ENCODE measurements around the gene TEX26.

Gene TEX26

DNA sequence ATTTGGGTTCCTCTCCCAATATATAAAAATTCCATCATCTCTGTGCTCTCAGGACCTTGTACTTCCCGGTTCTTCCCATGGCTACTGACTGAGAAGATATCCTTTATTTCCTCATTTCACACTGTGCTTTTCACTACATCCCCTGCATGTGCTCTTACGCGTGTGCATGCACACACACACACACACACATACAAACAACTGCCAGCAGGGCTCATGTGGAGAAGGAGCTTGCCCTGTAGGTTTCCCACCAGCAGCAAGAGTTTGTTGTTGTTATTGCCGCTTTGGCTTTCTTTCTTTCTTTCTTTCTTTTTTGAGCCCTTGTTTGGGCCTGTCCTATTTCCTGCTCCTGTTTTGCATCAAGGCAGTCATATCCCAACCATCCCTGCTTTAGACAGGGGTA is 43.6 kb downstream of the TEX26 start:
- DNase-seq (ENCODE audit: low spot score) = no peak

GRCh38 chr13:30978981-30979956 is 46.8 kb downstream of the TEX26 start:
- peak; percentile 50 for DNase-seq (ENCODE audit: low spot score)

- no peak for DNase-seq (ENCODE audit: low spot score)
These were observed 50.0 kb downstream of the TEX26 start for GRCh38 chr13:30982506-30982905.

GRCh38 chr13:30982906-30983305 is 50.5 kb downstream of the TEX26 start:
- DNase-seq (ENCODE audit: low spot score) = no peak

- DNase-seq (ENCODE audit: low spot score) = no peak
These were observed 51.0 kb downstream of the TEX26 start for GRCh38 chr13:30983431-30983830.

DNA sequence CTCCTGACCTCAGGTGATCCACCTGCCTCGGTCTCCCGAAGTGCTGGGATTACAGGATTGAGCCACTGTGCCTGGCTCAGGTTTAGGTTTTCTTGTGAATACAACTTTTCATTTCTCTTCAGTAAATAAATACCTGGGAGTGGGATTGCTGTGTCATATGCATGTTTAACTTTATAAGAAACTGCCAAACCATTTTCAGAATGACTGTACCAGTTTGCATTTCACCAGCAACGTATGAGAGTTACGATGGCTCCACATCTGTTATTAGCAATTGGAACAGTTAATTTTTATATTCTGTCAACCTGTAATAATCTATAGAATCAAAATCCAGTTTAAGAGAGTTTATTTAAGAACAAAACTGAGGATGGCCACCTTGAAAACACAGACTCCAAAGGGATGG is 52.2 kb downstream of the TEX26 start:
- DNase-seq (ENCODE audit: low spot score) = no peak

GRCh38 chr13:30985637-30986205 is 53.3 kb downstream of the TEX26 start:
- no peak for DNase-seq (ENCODE audit: low spot score)

- DNase-seq (ENCODE audit: low spot score) = no peak
These were observed 58.7 kb downstream of the TEX26 start for GRCh38 chr13:30991184-30991583.

DNA sequence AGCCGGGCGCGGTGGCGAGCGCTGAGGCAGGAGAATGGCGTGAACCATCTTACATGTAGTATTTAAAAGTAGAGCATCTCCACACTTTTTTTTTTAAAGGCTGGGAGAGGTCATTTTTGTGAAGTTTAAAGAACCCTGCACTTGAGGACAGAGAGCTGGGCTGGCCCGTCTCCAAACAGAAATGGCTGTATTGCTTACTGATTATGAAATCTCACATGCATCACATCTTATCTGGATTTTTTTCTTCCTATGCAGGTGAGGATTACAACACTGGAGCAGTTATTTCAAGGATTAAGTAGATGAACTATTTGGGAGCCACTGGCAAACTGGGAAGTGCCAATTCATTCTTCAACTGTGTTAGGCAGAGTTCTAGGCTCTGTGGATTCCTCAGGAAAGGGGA is 59.5 kb downstream of the TEX26 start:
- DNase-seq (ENCODE audit: low spot score) = no peak

DNA sequence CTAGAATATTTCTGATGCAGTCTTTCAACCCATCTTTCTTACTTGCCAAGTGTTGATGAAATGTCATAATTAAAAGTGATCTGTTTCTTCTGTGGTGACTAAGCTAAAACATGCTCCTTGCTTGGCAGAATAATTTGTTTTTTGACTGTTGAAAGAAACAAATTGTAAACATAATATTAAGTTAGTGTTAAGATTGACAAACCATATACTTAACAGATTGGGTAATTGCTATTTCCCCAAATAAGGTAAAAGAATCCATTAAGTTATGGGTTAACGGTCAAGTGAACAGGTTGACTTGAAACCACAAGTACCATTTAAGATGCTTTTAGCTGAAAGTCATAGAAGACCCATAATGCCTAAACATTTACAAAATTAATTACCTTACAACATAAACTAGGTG is 62.9 kb downstream of the TEX26 start:
- DNase-seq (ENCODE audit: low spot score) = no peak

- DNase-seq (ENCODE audit: low spot score) = no peak
These were observed 65.2 kb downstream of the TEX26 start for GRCh38 chr13:30997697-30998096.

DNA sequence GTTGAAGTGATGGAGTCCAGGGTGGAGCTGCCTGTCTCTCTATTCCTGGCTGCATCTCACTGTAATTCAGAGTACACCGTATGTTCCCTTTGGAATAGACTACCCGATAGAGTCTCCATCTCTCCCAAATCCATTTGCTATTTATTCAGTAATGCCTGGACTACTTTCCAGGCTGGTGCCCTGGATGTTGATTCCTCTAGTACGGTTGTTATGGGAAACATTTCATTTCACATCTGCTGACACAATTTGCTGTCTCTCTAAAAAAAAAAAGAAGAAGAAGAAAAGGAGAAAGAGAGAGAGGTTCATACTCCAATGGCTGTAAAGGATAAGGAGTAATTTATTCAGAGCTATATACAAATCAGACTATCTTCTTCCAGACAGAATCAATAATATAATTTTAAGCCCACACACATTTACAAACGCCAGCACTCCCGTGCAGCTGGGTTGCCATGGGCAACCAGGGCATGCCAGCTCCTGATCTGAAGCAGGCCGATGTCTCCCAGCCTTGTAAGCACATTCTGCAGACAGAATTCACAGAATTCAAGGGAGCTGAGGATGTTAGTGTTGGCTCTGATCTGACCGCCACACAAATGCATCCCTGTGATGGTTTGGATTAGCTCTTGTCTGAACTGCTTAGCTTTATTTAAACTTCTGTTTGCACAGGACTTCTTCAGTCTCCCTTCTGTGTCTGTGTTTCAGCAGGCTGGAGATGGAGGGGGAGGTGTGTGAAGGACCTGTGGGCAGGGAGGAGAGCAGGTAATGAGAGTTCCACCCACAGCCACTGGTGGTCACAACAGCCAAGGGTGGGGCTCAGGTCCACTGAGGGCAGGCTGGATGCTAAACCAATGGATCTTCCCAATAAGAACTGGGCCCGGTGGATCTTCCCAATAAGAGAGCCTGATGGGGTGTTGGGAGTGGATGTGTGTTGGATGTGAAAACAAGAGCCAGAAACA is 66.0 kb downstream of the TEX26 start:
- peak; percentile 61 for DNase-seq (ENCODE audit: low spot score)

DNA sequence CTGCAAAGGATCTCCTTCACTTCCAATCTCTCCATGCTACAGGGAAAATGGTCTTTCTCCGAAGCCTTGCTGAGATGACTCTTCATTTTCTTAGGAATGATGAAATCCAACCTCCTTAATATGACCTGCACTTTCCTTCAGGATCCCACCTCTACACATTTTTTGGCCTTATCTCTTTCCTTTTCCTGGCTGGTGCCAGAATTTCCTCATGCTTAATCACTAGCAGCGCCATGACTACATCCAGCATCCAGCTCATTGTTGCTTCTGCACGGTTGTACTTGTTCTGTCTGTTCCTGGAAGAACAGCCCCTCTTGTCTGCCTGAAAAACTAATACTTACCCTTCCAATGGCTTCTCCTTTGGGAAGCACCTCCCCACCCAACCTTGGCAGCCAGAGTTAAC is 68.4 kb downstream of the TEX26 start:
- DNase-seq (ENCODE audit: low spot score) = no peak

GRCh38 chr13:31001647-31002046 is 69.2 kb downstream of the TEX26 start:
- no peak for DNase-seq (ENCODE audit: low spot score)

- no peak for DNase-seq (ENCODE audit: low spot score)
These were observed 72.6 kb downstream of the TEX26 start for GRCh38 chr13:31005066-31005465.

DNA sequence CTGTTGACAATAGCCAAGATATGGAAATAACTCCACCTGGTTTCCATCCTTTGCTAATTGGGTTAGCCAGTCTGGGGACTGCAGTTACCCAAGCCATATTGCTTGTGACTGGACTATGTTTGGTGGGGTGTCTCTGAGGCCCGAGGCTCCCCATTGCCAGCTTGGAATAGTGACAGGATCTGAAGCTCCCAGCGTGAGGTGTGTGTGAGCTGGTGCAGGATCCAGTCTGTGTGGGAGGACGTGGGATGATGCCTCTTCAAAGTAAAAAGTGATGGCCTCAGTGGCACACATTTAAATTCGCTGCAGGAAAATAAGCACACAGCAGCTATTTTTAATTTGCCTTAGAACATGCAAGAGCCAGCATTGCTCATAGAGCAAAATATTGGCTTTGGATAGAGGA is 75.0 kb downstream of the TEX26 start:
- peak; percentile 46 for DNase-seq (ENCODE audit: low spot score)

DNA sequence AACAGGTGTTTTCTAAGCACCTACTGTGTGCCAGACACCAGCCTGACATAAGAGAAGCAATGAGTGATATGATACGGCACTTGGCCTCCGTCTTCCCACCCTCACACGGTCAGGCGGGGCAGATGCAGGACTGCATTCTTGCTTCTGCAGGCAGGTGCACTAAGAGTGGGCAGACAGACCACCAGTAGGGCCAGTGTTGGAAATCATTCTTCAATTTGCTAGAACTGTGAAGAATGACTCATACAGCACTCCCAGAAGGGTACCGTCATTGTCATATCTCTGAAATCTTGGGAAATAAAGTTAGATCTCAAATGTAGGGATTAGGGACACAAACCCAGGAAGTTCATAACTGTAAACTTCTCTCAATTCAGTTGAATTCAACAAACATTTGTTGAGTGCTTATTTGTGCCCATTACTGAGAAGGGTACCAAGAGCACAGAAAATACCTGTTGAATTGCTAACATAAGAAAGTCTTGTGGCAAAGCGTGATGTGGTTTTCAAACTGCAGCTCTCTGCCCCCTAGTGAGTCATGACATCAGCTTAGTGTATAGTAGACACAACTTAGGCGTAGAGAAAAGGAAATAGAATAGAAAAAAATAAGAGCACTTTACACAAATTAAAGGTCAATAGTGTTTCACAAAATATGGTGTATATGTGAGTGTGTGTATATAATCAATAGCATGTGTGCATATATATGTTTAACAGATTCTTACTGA is 76.1 kb downstream of the TEX26 start:
- DNase-seq (ENCODE audit: low spot score) = no peak

- DNase-seq (ENCODE audit: low spot score) = no peak
These were observed 76.7 kb downstream of the TEX26 start for GRCh38 chr13:31009166-31009565.

GRCh38 chr13:31010296-31010695 is 77.8 kb downstream of the TEX26 start:
- no peak for DNase-seq (ENCODE audit: low spot score)

GRCh38 chr13:31011193-31011860 is 78.9 kb downstream of the TEX26 start:
- no peak for DNase-seq (ENCODE audit: low spot score)
